Lung (tissue), 12 donors: ENCODE data around the gene SPOCD1. TPM values are rescaled to one million over a fixed set of nuclear protein-coding genes. Genes with fewer than 3 reads are reported as not detected.

Experiments
- ATAC-seq: fragments of 200-7000 bp; cut with Tn5 transposase; one replicate; pipeline ENCODE4 v1.9.1; 2020; ENCODE audit warnings: moderate number of reproducible peaks; ENCODE audit not compliant: insufficient read depth, low FRiP score
- DNase-seq, 3 donors: peaks; one replicate each; pipeline ENCODE4 v3.0.0-alpha.2; 2013 to 2017
- H3K27ac ChIP-seq, 2 donors: one replicate each; pipeline ENCODE4 v1.5.1; 2013; ENCODE audit warnings: mild to moderate bottlenecking in 2 of 2, moderate library complexity in 2 of 2, control low read depth in 1 of 2, inconsistent platforms in 1 of 2, low read depth in 1 of 2, low read length in 1 of 2
- H3K27me3 ChIP-seq, 3 donors: one replicate each; pipeline ENCODE4 v1.5.1; 2013; ENCODE audit warnings: low read length in 2 of 3; ENCODE audit not compliant: control insufficient read depth in 3 of 3, insufficient read depth in 3 of 3
- H3K36me3 ChIP-seq, 4 donors: one replicate each; pipeline ENCODE4 v1.5.1; 2013; ENCODE audit warnings: low read length in 4 of 4, mild to moderate bottlenecking in 1 of 4, moderate library complexity in 1 of 4; ENCODE audit not compliant: control insufficient read depth in 4 of 4, insufficient read depth in 4 of 4
- H3K4me1 ChIP-seq, 5 donors: one replicate each; pipeline ENCODE4 v1.5.1; 2013; ENCODE audit warnings: low read length in 5 of 5, mild to moderate bottlenecking in 2 of 5, moderate library complexity in 1 of 5; ENCODE audit not compliant: control insufficient read depth in 5 of 5, insufficient read depth in 5 of 5
- H3K4me3 ChIP-seq: one replicate; pipeline ENCODE4 v1.5.1; 2013; ENCODE audit warnings: mild to moderate bottlenecking, control low read depth, moderate library complexity
- H3K9ac ChIP-seq, 2 donors: one replicate each; pipeline ENCODE4 v1.5.1; 2013; ENCODE audit warnings: low read length in 2 of 2, control low read depth in 1 of 2; ENCODE audit not compliant: insufficient read depth in 1 of 2
- H3K9me3 ChIP-seq, 4 donors: one replicate each; pipeline ENCODE4 v1.5.1; 2013; ENCODE audit warnings: low read length in 3 of 4, mild to moderate bottlenecking in 1 of 4, moderate library complexity in 1 of 4; ENCODE audit not compliant: control insufficient read depth in 4 of 4, insufficient read depth in 3 of 4
- WGBS, 2 donors: extraction: QIAGEN DNeasy Blood & Tissue Kit; methylation state at CpG; one replicate each; pipeline ENCODE4 v1.1.7; 2013; 5-methylcytosine and 5-hydroxymethylcytosine counted together
- polyA plus RNA-seq, 2 donors: library from polyadenylated mRNA; stranded (reverse); fragments of 200-250 nt; gene quantifications; one replicate each; pipeline ENCODE4 v1.2.1, GENCODE V29; 2013
- total RNA-seq, 2 donors: library from RNA; depleted of rRNA in 1 of 2; stranded (reverse); fragments of >200 nt in 1 of 2; gene quantifications; one replicate each; pipeline ENCODE4 v1.2.1, GENCODE V29; 2014 to 2021
- TF ChIP-seq, protein P1 (sequence below): IDR thresholded peaks from 2 replicates; pipeline ENCODE4 v1.5.1; 2012; ENCODE audit warnings: mild to moderate bottlenecking; ENCODE audit errors: control extremely low read depth, extremely low read depth
- donor health status: control.
- donor health status: control.
- donor health status: Bipolar disorder and iron deficiency.
- donor health status: healthy.
- donor health status: DM: yes; HTN: yes; CAD: no.

SPOCD1 gene
- total and polyA plus RNA-seq, 4 donors = 0.51 to 15.7 (median 8.4) TPM

DNA sequence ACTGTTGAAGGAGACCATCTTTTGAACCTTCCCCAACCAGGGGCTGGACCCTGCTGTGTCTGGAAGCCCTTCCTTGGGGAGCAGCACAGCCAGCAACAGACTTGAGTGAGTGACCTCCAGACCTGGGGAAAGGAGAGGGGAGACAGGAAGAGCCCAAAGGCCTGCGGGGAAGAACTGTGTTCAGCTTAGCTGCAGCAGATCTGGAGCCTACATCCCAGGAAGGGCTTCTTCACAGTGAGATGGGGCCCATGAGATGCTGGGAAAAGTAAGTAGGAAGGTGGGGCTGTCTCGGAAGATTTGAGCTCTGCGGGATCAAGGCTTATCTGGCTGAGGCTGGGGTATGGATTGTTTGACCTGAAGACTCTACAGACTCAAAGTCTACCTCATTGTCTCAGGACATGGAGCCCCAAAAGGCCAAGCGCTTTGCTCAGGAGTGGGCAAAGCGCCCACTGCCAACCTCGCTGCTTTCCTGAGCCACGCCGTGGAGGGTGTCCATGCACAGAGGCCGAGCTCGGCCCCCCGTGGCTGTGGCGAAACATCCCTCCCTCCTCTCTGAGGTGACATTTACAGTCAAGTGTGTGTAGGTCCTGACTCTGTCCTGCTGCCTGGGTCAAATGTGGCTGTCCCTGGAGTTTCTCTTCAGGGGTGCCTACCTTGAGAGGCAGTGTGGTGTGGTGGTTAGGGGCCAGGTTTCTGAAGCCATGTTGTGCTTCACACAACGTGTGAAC lies 24.5 kb downstream of the SPOCD1 start:
- no peaks in the 10 kb centered on the region for H3K27me3 ChIP-seq
- DNase-seq = peak in 1 of 3 donors; percentile 7
- ATAC-seq = no peak
- no peak overlapping the region for H3K9ac ChIP-seq
- H3K36me3 ChIP-seq = no peaks in the 10 kb centered on the region
- H3K4me3 ChIP-seq = no peak overlapping the region
- TF ChIP-seq, protein P1, sequence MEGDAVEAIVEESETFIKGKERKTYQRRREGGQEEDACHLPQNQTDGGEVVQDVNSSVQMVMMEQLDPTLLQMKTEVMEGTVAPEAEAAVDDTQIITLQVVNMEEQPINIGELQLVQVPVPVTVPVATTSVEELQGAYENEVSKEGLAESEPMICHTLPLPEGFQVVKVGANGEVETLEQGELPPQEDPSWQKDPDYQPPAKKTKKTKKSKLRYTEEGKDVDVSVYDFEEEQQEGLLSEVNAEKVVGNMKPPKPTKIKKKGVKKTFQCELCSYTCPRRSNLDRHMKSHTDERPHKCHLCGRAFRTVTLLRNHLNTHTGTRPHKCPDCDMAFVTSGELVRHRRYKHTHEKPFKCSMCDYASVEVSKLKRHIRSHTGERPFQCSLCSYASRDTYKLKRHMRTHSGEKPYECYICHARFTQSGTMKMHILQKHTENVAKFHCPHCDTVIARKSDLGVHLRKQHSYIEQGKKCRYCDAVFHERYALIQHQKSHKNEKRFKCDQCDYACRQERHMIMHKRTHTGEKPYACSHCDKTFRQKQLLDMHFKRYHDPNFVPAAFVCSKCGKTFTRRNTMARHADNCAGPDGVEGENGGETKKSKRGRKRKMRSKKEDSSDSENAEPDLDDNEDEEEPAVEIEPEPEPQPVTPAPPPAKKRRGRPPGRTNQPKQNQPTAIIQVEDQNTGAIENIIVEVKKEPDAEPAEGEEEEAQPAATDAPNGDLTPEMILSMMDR = no peak
- peaks cover 0 to 13% (median 0%) of the 10 kb centered on the region in 5 donors for H3K4me1 ChIP-seq
- 82 to 90% methylated on average over 13 of the region's 13 CpGs for WGBS, 2 donors
- no peak overlapping the region for H3K27ac ChIP-seq
- no peaks in the 10 kb centered on the region for H3K9me3 ChIP-seq

DNA sequence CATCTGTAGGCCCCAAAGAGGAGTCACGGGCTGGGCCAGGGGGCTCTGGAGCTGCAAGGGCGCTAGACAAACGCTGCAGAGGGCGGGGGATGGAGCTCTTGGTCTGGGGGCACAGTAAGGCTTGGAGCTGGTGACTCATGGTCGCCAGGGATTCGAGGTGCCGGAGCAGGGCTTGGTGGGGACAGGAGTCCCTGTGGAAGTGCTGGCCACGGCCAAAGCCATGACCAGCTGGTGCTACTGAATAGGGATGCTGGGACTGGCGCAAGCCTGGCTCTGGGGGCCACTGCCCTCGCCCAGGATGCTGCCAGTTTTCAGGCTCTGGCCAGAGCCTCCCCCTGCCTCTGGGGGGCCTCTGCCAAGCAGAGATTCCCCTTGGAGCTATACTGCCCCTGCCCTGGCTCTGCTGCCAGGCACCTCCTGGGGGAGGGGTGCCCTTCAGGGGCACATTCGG lies 25.2 kb downstream of the SPOCD1 start:
- Histone ChIP-seq H3K4me3 (no peak overlapping the region), H3K27me3 (no peaks in the 10 kb centered on the region), H3K36me3 (no peaks in the 10 kb centered on the region), H3K4me1 (peaks cover 0 to 7% (median 0%) of the 10 kb centered on the region in 5 donors), H3K9me3 (no peaks in the 10 kb centered on the region), H3K27ac (no peak overlapping the region), H3K9ac (no peak overlapping the region)
- ATAC-seq (no peak), DNase-seq (peak in 1 of 3 donors; percentile 6)
- TF ChIP-seq, protein P1 = no peak
- WGBS, 2 donors = 86 to 89% methylated on average over 11 of the region's 11 CpGs

DNA sequence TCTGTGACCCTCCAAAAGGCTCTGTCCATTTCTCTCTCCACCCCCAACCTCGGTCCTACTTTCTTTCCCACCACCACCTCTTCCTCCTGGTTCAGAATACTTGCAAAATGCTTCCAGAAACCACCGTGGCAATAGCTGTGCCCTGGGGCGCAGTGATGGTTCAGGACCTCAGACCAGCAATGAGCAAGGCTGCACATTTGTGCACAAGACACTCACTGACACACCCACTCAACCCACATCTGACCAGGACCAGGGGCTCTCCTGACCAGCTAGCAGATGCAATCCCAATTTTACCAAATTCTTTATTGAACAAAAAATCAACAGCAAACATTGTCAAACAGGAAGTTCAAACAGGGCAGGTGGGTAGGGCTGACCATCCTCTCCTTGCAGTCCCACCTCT lies 25.7 kb downstream of the SPOCD1 start:
- no peaks in the 10 kb centered on the region for H3K36me3 ChIP-seq
- TF ChIP-seq, protein P1 = no peak
- H3K4me3 ChIP-seq = no peak overlapping the region
- no peak overlapping the region for H3K9ac ChIP-seq
- H3K4me1 ChIP-seq = peaks cover 0 to 6% (median 0%) of the 10 kb centered on the region in 5 donors
- H3K9me3 ChIP-seq = no peaks in the 10 kb centered on the region
- no peaks in the 10 kb centered on the region for H3K27me3 ChIP-seq
- DNase-seq (peak in 1 of 3 donors; percentile 6), ATAC-seq (no peak)
- H3K27ac ChIP-seq = no peak overlapping the region
- WGBS, 2 donors = 70 to 81% methylated on average over 3 of the region's 3 CpGs
